Measurements from ENCODE around the gene EMC10. TPM values are rescaled to one million over a fixed set of nuclear protein-coding genes. Genes with fewer than 3 reads are reported as not detected.

EMC10 gene
- total and polyA plus RNA-seq, 4 donors: 17.1 to 132 (median 40.5) TPM

DNA sequence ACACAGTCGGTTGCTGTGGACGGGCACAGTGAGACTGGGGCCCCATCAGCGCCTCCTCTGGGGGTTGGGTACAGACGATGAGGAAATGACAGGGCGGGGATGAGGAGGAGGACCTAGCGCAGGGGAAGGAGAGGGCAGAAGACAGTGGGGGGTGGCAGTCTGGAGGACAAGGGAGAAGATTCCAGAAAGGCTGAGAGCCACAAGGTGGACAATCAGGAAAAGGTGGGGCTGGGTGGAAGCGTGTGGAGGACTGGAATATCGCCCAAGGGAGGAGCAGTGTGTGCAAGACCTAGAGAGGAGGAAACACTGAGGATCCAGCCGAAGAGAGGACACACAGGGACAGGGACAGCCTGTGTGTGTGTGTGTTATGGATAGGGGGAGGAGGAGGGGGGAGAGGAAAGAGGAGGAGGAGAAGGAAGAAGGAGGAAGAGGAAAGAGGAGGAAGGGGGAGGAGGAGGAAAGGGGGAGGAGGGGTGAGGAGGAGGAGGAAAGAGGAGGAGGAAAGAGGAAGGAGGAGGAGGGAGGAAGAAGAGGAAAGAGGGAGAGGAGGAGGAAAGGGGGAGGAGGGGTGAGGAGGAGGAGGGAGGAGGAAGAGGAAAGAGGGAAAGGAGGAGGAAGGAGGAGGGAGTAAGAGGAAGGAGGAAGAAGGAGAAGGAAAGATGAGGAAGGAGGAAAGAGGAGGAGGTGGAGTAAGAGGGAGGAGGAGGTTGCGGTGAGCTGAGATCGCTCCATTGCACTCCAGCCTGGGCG, 16.2 kb downstream of the EMC10 start:
- no peaks in the 10 kb centered on the region for H3K36me3 ChIP-seq (ENCODE audit: control insufficient read depth in 4 of 4, insufficient read depth in 3 of 4, low read depth in 1 of 4, low read length in 3 of 4)
- no peak overlapping the region for H3K4me3 ChIP-seq (ENCODE audit: low read depth in 1 of 3, low read length in 3 of 3)
- no peaks in the 10 kb centered on the region for H3K9me3 ChIP-seq (ENCODE audit: control insufficient read depth in 4 of 4, low read length in 3 of 4)
- H3K4me1 ChIP-seq (ENCODE audit: control insufficient read depth in 4 of 4, insufficient read depth in 4 of 4, low read length in 3 of 4): no peaks in the 10 kb centered on the region
- H3K9ac ChIP-seq (ENCODE audit: low read depth in 1 of 2, low read length in 2 of 2): no peak overlapping the region
- WGBS: 28% methylated on average over 12 of the region's 12 CpGs
- TF ChIP-seq RAD21 (IDR thresholded peaks at IDR 0.05) (no peak), EGR1 (IDR thresholded peaks at IDR 0.05; ENCODE audit: low read depth in 2 of 2) (no peak)
- H3K27me3 ChIP-seq (ENCODE audit: control insufficient read depth in 4 of 4, insufficient read depth in 4 of 4, low read length in 3 of 4): no peaks in the 10 kb centered on the region
- no peak for DNase-seq (ENCODE audit: low spot score)
- H3K27ac ChIP-seq (ENCODE audit: low read depth in 1 of 2, low read length in 2 of 2): no peak overlapping the region

DNA sequence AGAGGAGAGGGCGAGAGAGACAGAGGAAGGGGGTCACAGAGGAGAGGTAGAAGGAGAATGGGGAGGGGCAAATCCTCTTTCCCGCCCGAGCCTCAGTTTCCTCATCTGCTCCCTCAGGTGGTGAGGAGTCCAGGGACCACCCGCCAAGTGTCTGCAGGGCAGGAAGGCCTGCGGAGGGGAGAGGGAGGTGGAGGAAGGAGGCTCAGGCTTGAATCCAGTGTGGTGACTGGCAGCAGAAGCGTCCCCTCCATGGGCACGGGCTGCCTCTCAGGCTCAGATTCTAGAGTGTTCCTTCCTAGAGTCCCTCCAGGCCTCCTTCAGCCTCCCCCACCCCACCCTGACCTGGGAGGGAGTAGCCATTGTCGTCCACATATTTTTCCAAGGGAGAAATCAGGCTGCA, 16.9 kb downstream of the EMC10 start:
- WGBS: 67% methylated on average over 8 of the region's 8 CpGs
- H3K36me3 ChIP-seq (ENCODE audit: control insufficient read depth in 4 of 4, insufficient read depth in 3 of 4, low read depth in 1 of 4, low read length in 3 of 4): no peaks in the 10 kb centered on the region
- H3K4me3 ChIP-seq (ENCODE audit: low read depth in 1 of 3, low read length in 3 of 3): no peak overlapping the region
- no peaks in the 10 kb centered on the region for H3K4me1 ChIP-seq (ENCODE audit: control insufficient read depth in 4 of 4, insufficient read depth in 4 of 4, low read length in 3 of 4)
- DNase-seq (ENCODE audit: low spot score): no peak
- TF ChIP-seq, protein P1, sequence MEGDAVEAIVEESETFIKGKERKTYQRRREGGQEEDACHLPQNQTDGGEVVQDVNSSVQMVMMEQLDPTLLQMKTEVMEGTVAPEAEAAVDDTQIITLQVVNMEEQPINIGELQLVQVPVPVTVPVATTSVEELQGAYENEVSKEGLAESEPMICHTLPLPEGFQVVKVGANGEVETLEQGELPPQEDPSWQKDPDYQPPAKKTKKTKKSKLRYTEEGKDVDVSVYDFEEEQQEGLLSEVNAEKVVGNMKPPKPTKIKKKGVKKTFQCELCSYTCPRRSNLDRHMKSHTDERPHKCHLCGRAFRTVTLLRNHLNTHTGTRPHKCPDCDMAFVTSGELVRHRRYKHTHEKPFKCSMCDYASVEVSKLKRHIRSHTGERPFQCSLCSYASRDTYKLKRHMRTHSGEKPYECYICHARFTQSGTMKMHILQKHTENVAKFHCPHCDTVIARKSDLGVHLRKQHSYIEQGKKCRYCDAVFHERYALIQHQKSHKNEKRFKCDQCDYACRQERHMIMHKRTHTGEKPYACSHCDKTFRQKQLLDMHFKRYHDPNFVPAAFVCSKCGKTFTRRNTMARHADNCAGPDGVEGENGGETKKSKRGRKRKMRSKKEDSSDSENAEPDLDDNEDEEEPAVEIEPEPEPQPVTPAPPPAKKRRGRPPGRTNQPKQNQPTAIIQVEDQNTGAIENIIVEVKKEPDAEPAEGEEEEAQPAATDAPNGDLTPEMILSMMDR (IDR thresholded peaks at IDR 0.05; ENCODE audit: low read depth, low read length, missing input control): no peak
- no peak for TF ChIP-seq EGR1 (IDR thresholded peaks at IDR 0.05; ENCODE audit: low read depth in 2 of 2)
- TF ChIP-seq SP1 (IDR thresholded peaks at IDR 0.05): no peak
- TF ChIP-seq, protein P2, sequence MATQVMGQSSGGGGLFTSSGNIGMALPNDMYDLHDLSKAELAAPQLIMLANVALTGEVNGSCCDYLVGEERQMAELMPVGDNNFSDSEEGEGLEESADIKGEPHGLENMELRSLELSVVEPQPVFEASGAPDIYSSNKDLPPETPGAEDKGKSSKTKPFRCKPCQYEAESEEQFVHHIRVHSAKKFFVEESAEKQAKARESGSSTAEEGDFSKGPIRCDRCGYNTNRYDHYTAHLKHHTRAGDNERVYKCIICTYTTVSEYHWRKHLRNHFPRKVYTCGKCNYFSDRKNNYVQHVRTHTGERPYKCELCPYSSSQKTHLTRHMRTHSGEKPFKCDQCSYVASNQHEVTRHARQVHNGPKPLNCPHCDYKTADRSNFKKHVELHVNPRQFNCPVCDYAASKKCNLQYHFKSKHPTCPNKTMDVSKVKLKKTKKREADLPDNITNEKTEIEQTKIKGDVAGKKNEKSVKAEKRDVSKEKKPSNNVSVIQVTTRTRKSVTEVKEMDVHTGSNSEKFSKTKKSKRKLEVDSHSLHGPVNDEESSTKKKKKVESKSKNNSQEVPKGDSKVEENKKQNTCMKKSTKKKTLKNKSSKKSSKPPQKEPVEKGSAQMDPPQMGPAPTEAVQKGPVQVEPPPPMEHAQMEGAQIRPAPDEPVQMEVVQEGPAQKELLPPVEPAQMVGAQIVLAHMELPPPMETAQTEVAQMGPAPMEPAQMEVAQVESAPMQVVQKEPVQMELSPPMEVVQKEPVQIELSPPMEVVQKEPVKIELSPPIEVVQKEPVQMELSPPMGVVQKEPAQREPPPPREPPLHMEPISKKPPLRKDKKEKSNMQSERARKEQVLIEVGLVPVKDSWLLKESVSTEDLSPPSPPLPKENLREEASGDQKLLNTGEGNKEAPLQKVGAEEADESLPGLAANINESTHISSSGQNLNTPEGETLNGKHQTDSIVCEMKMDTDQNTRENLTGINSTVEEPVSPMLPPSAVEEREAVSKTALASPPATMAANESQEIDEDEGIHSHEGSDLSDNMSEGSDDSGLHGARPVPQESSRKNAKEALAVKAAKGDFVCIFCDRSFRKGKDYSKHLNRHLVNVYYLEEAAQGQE (IDR thresholded peaks at IDR 0.05): no peak
- TF ChIP-seq, protein P3, sequence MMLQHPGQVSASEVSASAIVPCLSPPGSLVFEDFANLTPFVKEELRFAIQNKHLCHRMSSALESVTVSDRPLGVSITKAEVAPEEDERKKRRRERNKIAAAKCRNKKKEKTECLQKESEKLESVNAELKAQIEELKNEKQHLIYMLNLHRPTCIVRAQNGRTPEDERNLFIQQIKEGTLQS (IDR thresholded peaks at IDR 0.05): no peak
- no peak for TF ChIP-seq RAD21 (IDR thresholded peaks at IDR 0.05)
- no peak for TF ChIP-seq FOXA2 (IDR thresholded peaks at IDR 0.05)
- no peak for TF ChIP-seq JUND (IDR thresholded peaks at IDR 0.05)
- TF ChIP-seq TAF1 (conservative IDR thresholded peaks at IDR 0.05): no peak
- no peak for TF ChIP-seq YY1 (IDR thresholded peaks at IDR 0.05)
- TF ChIP-seq HNF4A (conservative IDR thresholded peaks at IDR 0.05): no peak
- no peak for TF ChIP-seq GABPA (IDR thresholded peaks at IDR 0.05 in 1 of 2, conservative IDR thresholded peaks at IDR 0.05 in 1 of 2)
- TF ChIP-seq FOXA1 (IDR thresholded peaks at IDR 0.05): no peak
- no peak for TF ChIP-seq RXRA (IDR thresholded peaks at IDR 0.05)
- TF ChIP-seq HNF4G (IDR thresholded peaks at IDR 0.05): no peak
- TF ChIP-seq, protein P4, sequence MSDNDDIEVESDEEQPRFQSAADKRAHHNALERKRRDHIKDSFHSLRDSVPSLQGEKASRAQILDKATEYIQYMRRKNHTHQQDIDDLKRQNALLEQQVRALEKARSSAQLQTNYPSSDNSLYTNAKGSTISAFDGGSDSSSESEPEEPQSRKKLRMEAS (IDR thresholded peaks at IDR 0.05): no peak
- H3K9me3 ChIP-seq (ENCODE audit: control insufficient read depth in 4 of 4, low read length in 3 of 4): no peaks in the 10 kb centered on the region
- no peak overlapping the region for H3K9ac ChIP-seq (ENCODE audit: low read depth in 1 of 2, low read length in 2 of 2)
- H3K27ac ChIP-seq (ENCODE audit: low read depth in 1 of 2, low read length in 2 of 2): no peak overlapping the region
- H3K27me3 ChIP-seq (ENCODE audit: control insufficient read depth in 4 of 4, insufficient read depth in 4 of 4, low read length in 3 of 4): no peaks in the 10 kb centered on the region
